ENCODE results near the gene BAG3.
"Not testable (repeated sequence)": the region's sequence is repeated elsewhere in the genome, so short reads cannot be mapped to it uniquely, and the experiment has no call there.

BAG3 gene

DNA sequence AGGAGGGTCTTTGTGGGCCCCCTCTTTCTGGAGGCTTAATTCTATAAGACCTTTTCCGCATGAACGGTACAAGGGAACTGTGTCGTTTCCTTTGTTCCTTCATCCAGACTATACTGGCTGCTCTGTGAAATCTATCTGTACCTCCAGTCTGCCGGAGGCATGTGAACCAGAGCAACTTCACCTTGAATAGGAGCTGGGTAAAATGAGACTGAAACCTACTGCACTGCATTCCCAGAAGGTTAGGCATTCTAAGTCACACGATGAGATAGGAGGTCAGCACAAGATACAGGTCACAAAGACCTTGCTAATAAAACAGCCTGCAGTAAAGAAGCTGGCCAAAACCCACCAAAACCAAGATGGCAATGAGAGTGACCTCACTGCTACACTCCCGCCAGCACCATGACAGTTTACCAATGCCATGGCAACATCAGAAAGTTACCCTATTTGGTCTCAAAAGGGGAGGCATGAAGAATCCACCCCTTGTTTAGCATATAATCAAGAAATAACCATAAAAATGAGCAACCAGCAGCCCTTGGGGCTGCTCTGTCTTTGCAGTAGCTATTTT, 37.9 kb downstream of the BAG3 start:
- in situ Hi-C loops (cut with MboI; ENCODE audit: low sequenced_read_pairs): no loop called here

GRCh38 chr10:119691726-119692125, 40.5 kb downstream of the BAG3 start:
- in situ Hi-C loops (cut with MboI; ENCODE audit: low sequenced_read_pairs): no loop called here

GRCh38 chr10:119693262-119693957, 42.2 kb downstream of the BAG3 start:
- in situ Hi-C loops (cut with MboI; ENCODE audit: low sequenced_read_pairs): no loop called here

GRCh38 chr10:119694608-119695007, 43.4 kb downstream of the BAG3 start:
- in situ Hi-C loops (cut with MboI; ENCODE audit: low sequenced_read_pairs): no loop called here

- in situ Hi-C loops (cut with MboI; ENCODE audit: low sequenced_read_pairs): no loop called here
These were observed 49.3 kb downstream of the BAG3 start for GRCh38 chr10:119700321-119700954.

DNA sequence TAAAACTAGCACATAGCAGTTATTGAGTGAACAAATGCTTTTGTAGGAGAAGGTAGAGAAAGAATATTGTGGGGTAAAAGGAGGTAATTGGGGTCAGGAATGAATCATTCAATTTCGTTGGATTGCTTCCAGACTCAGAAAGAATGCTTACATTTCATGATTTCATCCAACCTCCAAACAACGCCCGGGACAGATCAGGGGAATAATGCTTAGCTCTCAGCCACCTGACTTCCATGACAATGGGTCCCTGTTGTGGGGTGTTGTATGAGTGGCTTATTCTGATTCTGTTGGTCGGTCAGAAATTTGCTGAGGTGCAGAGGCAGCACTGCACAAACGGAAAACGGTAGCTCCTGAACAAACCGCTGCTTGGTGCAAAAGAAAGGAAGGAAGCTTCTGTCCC, 50.7 kb downstream of the BAG3 start:
- in situ Hi-C loops (cut with MboI; ENCODE audit: low sequenced_read_pairs): no loop called here

DNA sequence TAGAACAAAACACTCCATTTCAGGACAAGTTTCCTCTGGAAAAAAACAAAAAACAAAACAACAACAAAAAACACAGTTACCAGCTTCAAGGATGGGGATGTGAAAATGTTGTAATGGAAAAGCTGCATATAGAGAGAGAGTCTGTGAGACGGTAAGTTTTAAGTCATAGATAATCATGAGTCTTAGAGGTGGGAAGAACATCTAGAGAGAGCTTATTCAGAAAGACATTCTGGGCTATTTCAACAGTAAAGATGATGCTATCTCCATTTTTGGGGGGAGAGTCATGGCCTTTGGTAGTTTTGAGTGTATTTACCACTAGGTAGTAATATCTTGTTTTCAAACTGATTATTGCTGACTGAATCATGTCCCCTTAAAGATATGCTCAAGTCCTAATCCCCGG, 51.4 kb downstream of the BAG3 start:
- in situ Hi-C loops (cut with MboI; ENCODE audit: low sequenced_read_pairs): no loop called here

DNA sequence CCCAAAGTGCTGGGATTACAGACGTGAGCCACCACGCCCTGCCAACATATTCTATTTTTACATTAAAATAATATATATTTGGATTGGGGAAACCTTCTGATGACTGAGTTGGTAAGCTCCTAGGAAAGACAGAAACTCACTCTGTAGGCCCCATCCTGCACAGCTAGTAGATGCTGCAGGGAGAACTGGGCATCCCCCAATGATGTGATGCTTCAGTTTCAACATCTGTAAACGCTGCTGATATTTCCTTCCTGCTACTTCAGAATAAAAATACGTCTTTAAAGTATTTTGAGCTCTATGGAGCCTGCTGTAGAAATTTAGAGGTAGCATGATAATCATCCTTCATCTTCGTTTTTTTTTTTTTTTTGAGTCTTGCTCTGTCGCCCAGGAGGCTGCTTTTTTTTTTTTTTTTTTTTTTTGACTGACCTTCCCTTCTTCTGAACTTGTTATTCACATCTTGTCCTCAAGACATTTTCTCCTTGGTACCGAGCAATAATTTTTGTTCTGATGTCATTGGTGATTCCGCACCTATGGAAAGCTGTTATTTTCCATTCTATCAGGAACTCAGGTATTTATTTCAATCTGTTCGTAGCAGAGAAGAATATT, 52.8 kb downstream of the BAG3 start:
- in situ Hi-C loops (cut with MboI; ENCODE audit: low sequenced_read_pairs): no loop called here

DNA sequence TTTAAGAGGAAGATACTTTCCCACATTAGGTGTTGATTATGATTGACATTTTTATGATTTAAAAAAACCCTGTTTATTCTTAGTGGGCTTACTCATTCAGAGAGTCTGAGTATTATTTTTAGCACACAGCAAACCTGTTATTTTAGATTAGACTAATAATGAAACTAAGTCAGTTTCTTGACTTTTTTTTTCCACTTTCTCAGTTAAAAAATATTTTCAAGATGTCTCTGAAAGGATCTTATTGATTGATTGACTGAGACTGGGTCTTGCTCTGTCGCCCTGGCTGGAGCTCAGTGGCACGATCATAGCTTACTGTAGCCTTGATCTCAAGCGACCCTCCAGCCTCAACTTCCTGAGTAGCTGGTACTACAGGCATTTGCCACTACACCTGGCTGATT, 54.3 kb downstream of the BAG3 start:
- in situ Hi-C loops (cut with MboI; ENCODE audit: low sequenced_read_pairs): no loop called here

DNA sequence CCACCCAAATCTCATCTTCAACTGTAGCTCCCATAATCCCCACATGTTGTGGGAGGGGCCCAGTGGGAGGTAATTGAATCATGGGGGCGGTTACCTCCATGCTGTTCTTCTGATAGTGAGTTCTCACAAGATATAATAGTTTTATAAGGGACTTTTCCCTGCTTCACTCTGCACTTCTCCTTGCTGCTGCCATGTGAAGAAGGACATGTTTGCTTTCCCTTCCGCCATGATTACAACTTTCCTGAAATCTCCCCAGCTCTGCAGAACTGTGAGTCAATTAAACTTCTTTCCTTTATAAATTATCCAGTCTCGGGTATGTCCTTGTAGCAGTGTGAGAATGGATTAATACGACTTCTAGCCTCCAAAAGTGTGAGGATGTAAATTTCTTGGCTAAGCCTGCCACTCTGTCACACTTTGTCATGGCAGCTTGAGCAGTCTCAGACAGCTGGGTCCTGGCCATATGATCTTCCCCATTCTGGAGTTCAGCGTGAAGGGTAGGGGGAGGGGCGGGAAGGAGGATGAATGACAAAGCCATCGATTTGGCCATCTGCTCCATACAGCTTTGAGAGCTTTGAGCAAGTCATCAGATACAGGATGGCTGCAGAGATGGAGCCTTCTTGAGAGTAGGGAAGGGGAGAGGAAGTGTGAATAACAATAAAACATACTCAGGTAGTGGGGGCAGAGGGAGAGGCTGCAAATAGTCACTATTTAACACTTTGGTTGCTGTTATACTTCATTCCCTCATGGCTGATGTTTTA, 55.5 kb downstream of the BAG3 start:
- in situ Hi-C loops (cut with MboI; ENCODE audit: low sequenced_read_pairs): no loop called here

- in situ Hi-C loops (cut with MboI; ENCODE audit: low sequenced_read_pairs): not testable (repeated sequence)
These were observed 56.2 kb downstream of the BAG3 start for GRCh38 chr10:119707331-119707730.

- in situ Hi-C loops (cut with MboI; ENCODE audit: low sequenced_read_pairs): not testable (repeated sequence)
These were observed 59.8 kb downstream of the BAG3 start for GRCh38 chr10:119710935-119711334.

GRCh38 chr10:119713744-119714483, 62.7 kb downstream of the BAG3 start:
- in situ Hi-C loops (cut with MboI; ENCODE audit: low sequenced_read_pairs): no loop called here

- in situ Hi-C loops (cut with MboI; ENCODE audit: low sequenced_read_pairs): no loop called here
These were observed 63.3 kb downstream of the BAG3 start for GRCh38 chr10:119714484-119714816.

DNA sequence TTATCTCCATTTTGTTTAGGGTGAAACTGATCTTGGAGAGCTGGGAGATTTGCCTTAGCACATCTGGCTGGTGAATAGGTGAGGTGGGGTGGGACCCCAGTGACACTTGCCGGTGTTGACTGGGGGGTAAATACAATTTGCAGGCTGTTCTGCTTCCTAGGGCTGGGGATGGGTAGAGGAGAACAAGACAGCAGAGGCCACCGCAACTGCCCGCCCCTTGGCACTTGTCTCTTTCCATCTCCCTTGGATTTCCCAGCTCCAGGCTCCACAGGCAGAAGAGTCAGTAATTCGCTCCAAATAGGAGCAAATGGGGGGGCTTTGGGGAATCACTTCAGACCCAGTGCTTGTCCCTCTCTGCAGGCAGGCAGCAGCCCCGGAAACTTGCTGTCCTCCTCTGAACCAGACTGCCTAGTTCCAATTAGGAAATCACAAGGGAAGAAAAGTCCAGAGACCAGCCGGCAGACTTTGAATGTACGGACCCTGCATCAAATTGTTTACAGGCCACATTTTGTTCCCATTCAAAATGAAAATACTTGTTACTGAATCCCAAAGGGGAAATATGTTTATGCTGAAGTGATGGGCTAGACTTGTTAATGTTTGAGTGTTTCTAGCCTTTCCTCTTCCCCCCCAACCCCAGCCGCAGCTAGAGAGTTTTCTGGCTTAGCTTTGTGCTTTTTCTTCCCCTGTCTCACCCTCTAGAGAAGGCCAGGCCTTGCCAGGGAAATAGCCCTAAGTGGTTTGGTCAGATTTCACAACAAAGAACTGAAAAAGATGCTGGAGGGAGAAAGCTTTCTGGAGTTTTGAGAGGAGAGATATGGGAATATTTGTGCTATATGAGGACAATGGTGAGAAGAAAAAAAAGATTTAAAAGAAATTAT, 64.7 kb downstream of the BAG3 start:
- in situ Hi-C loops (cut with MboI; ENCODE audit: low sequenced_read_pairs): no loop called here

DNA sequence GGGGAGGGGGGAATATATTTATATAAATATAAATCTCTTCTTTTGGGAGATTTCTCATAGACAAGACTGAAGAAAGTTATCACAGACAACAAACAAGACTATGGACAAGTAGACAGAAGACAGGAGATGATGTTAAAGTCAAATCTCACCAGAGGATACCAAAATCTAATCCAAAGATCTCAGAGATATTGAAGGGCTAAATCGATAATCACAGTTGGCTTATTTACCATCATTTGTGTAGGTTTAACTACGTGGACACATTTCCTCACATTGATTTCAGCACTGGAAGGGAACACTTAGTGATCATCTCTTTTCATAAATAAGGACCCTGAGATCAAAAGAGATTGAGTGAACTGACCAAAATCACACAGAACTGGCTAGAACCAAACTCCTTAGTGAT, 72.0 kb downstream of the BAG3 start:
- in situ Hi-C loops (cut with MboI; ENCODE audit: low sequenced_read_pairs): no loop called here

DNA sequence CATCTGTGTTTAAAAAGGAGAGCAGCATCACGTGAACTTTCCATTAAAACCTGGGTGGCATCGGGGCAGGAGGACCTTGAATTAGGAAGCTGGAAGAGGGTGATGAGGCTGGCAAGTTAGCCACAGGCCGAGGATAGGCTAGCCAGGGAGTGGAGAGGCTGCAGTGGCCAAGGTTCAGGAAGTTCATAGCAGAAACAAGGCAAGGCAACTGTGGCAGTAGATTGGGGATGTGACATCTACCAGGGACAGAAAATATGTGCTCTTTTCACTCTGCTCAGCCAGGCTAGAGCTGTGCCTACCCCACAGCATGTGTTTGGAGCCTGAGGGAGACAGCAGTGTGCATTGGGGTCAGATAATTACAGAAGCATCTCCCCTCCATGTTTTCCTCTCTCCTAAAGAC, 72.4 kb downstream of the BAG3 start:
- in situ Hi-C loops (cut with MboI; ENCODE audit: low sequenced_read_pairs): no loop called here

GRCh38 chr10:119724593-119725516, 73.7 kb downstream of the BAG3 start:
- in situ Hi-C loops (cut with MboI; ENCODE audit: low sequenced_read_pairs): no loop called here

- in situ Hi-C loops (cut with MboI; ENCODE audit: low sequenced_read_pairs): no loop called here
These were observed 74.3 kb downstream of the BAG3 start for GRCh38 chr10:119725517-119725827.
